ENCODE data around the gene MTIF3. TPM values are rescaled to one million over a fixed set of nuclear protein-coding genes. Genes with fewer than 3 reads are reported as not detected.

MTIF3 gene
- polyA plus RNA-seq, 1 of the 3 experiments (the other 2 are of a cell fraction) = 29.5 TPM

DNA sequence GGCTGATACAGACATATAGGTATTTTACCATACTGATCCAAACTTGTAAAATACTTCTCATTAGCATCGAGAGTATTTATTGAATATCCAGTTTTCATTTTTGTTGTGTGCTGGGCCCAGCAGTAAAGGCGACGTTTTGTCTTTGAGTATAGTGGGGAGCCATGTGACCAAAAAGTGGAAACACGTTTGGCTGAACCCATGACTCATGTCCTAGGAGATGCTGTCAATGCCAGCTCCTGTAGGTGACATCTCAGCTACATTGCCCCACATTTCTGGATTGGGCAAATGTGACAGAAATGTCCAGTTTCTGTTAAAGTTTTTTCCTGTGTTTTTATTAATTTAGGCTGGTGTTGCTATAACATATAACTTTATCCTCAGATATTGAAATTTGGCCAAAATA, 52.0 kb downstream of the MTIF3 start:
- H3F3A ChIP-seq (replicated peaks; ENCODE audit: insufficient read depth) = no peaks in the 10 kb centered on the region
- no peaks in the 10 kb centered on the region for H3K9me3 ChIP-seq
- ChIA-PET POLR2A (no interaction called here), CTCF (interaction anchor here (1.3 kb wide), 1 partner anchor 23 kb away, joined by 3 read pairs; no protein-coding TSS in a partner anchor)
- H3K4me1 ChIP-seq (ENCODE audit: control insufficient read depth in 1 of 2, insufficient read depth in 2 of 2, low read depth in 1 of 2, low read length in 1 of 2) = no peaks in the 10 kb centered on the region; a peak in 1 of 4 replicates
- H3K9me2 ChIP-seq = no peaks in the 10 kb centered on the region
- no peaks in the 10 kb centered on the region for H3K36me3 ChIP-seq (replicated peaks in 1 of 2; ENCODE audit: control insufficient read depth in 1 of 2, insufficient read depth in 2 of 2, low read length in 1 of 2)
- 37% methylated on average over 4 of the region's 4 CpGs for WGBS (ENCODE audit: low lambda C conversion rate)
- H3K27me3 ChIP-seq (ENCODE audit: insufficient read depth) = peaks cover 51% of the 10 kb centered on the region; the same call in 1 of the 2 replicates
- H2AFZ ChIP-seq (ENCODE audit: low read depth) = no peak overlapping the region
- no peaks in the 10 kb centered on the region for H3K79me2 ChIP-seq (ENCODE audit: insufficient read depth)
- no peak for TF ChIP-seq RAD21 (IDR thresholded peaks at IDR 0.05; ENCODE audit: low read length)
- no peak for TF ChIP-seq SIN3A (IDR thresholded peaks at IDR 0.05; ENCODE audit: borderline replicate concordance, low read depth, low read length)
- H4K20me1 ChIP-seq (ENCODE audit: insufficient read depth) = no peaks in the 10 kb centered on the region
- no peak overlapping the region for H3K9ac ChIP-seq
- no peak overlapping the region for H3K27ac ChIP-seq (ENCODE audit: low read depth in 2 of 2, low read length in 1 of 2)
- DNase-seq = no peak
- H3K4me2 ChIP-seq = no peak overlapping the region
- no peak overlapping the region for H3K4me3 ChIP-seq (ENCODE audit: low read depth in 2 of 2, low read length in 1 of 2)

GRCh38 chr13:27396252-27396846, 54.0 kb downstream of the MTIF3 start:
- Histone ChIP-seq H3K4me1 (ENCODE audit: control insufficient read depth in 1 of 2, insufficient read depth in 2 of 2, low read depth in 1 of 2, low read length in 1 of 2) (no peaks in the 10 kb centered on the region; a peak in 1 of 4 replicates), H3K27me3 (ENCODE audit: insufficient read depth) (peaks cover 47% of the 10 kb centered on the region; the same call in 1 of the 2 replicates), H4K20me1 (ENCODE audit: insufficient read depth) (no peaks in the 10 kb centered on the region), H2AFZ (ENCODE audit: low read depth) (no peak overlapping the region), H3K9me3 (no peaks in the 10 kb centered on the region), H3K4me3 (ENCODE audit: low read depth in 2 of 2, low read length in 1 of 2) (no peak overlapping the region), H3K79me2 (ENCODE audit: insufficient read depth) (no peaks in the 10 kb centered on the region), H3K9me2 (no peaks in the 10 kb centered on the region), H3K9ac (no peak overlapping the region), H3K36me3 (replicated peaks in 1 of 2; ENCODE audit: control insufficient read depth in 1 of 2, insufficient read depth in 2 of 2, low read length in 1 of 2) (no peaks in the 10 kb centered on the region), H3K4me2 (no peak overlapping the region), H3K27ac (ENCODE audit: low read depth in 2 of 2, low read length in 1 of 2) (no peak overlapping the region), H3F3A (replicated peaks; ENCODE audit: insufficient read depth) (no peaks in the 10 kb centered on the region)
- TF ChIP-seq TAF1 (IDR thresholded peaks at IDR 0.05; ENCODE audit: borderline replicate concordance, low read depth, low read length) = no peak
- TF ChIP-seq, protein P1, sequence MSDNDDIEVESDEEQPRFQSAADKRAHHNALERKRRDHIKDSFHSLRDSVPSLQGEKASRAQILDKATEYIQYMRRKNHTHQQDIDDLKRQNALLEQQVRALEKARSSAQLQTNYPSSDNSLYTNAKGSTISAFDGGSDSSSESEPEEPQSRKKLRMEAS (IDR thresholded peaks at IDR 0.05; ENCODE audit: low read depth) = no peak
- TF ChIP-seq FOXJ3 (CRISPR knock-in tag; IDR thresholded peaks at IDR 0.05) = no peak
- no peak for TF ChIP-seq NRF1 (IDR thresholded peaks at IDR 0.05; ENCODE audit: low read depth, low read length)
- no peak for TF ChIP-seq SIN3A (IDR thresholded peaks at IDR 0.05; ENCODE audit: borderline replicate concordance, low read depth, low read length)
- TF ChIP-seq, protein P2, sequence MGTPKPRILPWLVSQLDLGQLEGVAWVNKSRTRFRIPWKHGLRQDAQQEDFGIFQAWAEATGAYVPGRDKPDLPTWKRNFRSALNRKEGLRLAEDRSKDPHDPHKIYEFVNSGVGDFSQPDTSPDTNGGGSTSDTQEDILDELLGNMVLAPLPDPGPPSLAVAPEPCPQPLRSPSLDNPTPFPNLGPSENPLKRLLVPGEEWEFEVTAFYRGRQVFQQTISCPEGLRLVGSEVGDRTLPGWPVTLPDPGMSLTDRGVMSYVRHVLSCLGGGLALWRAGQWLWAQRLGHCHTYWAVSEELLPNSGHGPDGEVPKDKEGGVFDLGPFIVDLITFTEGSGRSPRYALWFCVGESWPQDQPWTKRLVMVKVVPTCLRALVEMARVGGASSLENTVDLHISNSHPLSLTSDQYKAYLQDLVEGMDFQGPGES (IDR thresholded peaks at IDR 0.05; ENCODE audit: low read depth, low read length) = no peak
- TF ChIP-seq SMC3 (IDR thresholded peaks at IDR 0.05; ENCODE audit: low read depth, low read length) = no peak
- TF ChIP-seq, protein P3, sequence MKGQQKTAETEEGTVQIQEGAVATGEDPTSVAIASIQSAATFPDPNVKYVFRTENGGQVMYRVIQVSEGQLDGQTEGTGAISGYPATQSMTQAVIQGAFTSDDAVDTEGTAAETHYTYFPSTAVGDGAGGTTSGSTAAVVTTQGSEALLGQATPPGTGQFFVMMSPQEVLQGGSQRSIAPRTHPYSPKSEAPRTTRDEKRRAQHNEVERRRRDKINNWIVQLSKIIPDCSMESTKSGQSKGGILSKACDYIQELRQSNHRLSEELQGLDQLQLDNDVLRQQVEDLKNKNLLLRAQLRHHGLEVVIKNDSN (IDR thresholded peaks at IDR 0.05; ENCODE audit: borderline replicate concordance, low read depth) = no peak
- no peak for TF ChIP-seq YY1 (IDR thresholded peaks at IDR 0.05; ENCODE audit: low read depth)
- WGBS (ENCODE audit: low lambda C conversion rate) = 49% methylated on average over 7 of the region's 7 CpGs
- POLR2A ChIA-PET = no interaction called here
- CTCF ChIA-PET = interaction anchor here (1.0 to 4.0 kb wide), 4 partner anchors 10 to 431 kb away, joined by 4 to 12 read pairs (median 6); no protein-coding TSS in a partner anchor
- no peak for DNase-seq
